Coronary artery (tissue), 2 donors: ENCODE results near the gene NASP.

ENCODE experiments used
- DNase-seq: peaks from one replicate; pipeline ENCODE4 v3.0.0-alpha.2; 2017; ENCODE audit warnings: low spot score
- H3K27ac ChIP-seq, 2 donors: fragments of 200-600 bp; sonication (generic); one replicate each; pipeline ENCODE4 v1.5.1; 2016 to 2019
- H3K4me3 ChIP-seq: fragments of 200-600 bp; sonication (generic); 2 replicates; pipeline ENCODE4 v1.5.1; 2016; ENCODE audit warnings: mild to moderate bottlenecking, moderate library complexity
- TF ChIP-seq, protein P1 (sequence below): fragments of 200-600 bp; sonication (generic); IDR thresholded peaks from one replicate; pipeline ENCODE4 v1.5.1; 2019; ENCODE audit warnings: antibody characterized with exemption

NASP gene

DNA sequence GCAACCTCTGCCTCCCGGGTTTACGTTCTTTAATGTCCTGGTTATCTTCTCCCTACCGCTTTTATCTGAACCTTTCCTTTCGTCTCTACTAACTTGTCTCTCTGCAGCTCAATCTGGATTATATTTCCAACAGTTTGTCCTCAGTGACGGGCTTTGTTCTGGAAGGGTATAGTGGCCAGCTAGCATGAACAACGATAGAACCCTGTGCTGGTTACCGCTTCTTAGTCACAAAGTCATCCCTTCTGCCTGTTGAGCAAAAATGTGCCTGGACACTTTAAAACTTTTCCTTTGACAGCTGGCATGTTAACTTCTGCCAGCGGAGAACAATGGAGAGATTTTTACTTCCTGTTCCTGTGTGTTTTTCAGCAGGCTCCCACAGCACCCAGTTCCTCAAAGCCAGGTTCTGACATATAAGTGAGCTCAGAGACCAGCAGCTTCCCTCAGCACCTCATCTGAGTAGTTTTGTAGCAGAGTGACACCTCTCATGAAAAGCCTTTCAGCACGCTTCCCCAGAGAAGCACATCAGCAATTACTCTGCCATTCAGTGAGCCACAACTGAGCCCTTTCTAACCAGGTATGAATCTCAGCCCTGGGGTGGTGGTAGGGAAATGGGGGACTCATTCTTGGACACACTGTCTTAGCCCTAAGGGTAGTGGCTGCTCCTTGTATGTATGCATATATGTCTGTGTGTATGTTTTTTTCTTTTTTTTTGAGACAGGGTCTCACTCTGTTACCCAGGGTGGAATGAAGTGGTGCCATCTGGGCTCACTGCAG, 63.6 kb downstream of the NASP start:
- no peak overlapping the region for H3K27ac ChIP-seq
- no peak overlapping the region for H3K4me3 ChIP-seq
- TF ChIP-seq, protein P1, sequence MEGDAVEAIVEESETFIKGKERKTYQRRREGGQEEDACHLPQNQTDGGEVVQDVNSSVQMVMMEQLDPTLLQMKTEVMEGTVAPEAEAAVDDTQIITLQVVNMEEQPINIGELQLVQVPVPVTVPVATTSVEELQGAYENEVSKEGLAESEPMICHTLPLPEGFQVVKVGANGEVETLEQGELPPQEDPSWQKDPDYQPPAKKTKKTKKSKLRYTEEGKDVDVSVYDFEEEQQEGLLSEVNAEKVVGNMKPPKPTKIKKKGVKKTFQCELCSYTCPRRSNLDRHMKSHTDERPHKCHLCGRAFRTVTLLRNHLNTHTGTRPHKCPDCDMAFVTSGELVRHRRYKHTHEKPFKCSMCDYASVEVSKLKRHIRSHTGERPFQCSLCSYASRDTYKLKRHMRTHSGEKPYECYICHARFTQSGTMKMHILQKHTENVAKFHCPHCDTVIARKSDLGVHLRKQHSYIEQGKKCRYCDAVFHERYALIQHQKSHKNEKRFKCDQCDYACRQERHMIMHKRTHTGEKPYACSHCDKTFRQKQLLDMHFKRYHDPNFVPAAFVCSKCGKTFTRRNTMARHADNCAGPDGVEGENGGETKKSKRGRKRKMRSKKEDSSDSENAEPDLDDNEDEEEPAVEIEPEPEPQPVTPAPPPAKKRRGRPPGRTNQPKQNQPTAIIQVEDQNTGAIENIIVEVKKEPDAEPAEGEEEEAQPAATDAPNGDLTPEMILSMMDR = no peak
- no peak for DNase-seq

DNA sequence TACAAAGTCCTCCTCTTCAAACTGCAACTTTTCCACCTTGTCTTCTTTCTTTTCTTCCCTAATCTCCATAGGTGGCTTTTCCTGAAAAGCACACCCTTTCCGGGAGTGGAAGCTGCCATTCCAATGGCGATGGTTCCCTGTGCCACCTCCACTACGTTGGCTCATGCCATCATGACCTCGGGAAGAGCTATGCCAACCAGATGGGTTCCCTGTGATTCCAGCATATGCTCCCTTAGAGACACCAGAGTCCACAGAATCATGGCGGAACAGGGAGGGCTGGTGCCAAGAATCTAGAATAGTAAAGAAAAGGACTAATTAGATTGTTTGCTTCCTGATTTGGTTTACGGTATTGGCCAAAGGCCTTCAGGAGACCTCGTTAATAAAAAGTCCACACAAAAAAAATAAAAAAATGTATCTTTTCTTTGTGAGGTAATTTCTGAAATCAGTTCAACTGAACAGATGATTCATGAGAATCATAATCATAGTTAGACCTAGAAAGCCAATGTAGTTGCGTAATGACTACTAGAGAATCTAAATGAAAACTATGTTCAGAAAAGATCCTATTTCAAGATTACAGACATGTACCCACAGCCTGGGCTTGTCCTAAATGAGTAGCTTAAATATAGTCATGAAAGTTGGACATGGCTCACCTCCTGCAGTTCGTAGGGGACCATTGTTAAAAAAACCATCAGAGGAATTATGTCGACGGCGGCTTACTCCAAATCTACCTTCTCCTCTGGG, 70.9 kb downstream of the NASP start:
- TF ChIP-seq, protein P1 = no peak
- DNase-seq = no peak
- H3K27ac ChIP-seq = no peak overlapping the region
- H3K4me3 ChIP-seq = no peak overlapping the region

DNA sequence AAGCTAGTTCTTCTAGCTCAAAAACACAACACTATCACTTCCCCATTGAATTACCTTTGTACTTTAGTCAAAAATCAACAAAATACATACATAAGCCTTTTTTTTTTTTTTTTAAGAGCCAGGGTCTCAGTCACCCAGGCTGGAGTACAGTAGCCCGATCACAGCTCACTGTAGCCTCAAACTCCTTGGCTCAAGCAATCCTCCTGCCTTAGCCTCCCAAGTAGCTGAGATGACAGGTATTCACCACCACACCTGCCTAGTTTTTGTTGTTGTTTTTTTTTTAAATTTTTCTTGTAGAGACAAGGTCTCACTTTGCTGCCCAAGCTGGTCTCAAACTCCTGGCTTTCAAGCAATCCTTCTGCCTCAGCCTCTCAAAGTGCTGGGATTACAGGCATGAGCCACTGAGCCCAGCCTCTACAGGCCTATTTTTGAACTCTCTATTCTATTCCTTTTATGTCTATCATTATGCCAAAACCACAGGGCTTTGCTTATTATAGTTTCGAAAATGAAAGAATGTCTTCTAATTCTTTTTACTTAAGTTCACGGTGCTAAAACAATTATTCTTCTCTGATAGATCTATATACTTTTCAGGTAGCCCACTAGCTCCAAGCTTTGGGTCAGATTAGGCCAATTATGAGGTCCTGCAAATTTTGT, 72.9 kb downstream of the NASP start:
- Histone ChIP-seq H3K4me3 (no peak overlapping the region), H3K27ac (no peak overlapping the region)
- DNase-seq = no peak
- TF ChIP-seq, protein P1 = no peak

DNA sequence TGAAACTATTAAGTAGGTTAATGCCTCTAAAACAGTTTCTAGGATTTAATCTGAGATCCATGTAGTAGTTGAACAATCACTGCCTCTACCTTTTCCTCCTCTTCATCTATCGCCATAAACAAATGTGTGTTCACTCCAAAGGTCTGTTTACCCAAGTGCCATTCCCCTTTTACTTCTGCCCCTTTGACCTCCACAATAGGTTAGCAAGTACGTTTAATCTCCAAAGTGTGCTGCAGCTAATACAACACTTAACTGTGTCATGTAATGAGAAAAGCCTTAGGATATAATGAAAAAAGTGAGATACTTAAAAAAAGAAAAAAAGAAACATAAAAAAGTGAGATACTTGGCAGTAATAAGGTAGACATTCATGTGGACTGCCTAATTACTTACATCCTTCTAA, 74.3 kb downstream of the NASP start:
- DNase-seq = no peak
- Histone ChIP-seq H3K4me3 (no peak overlapping the region), H3K27ac (no peak overlapping the region)
- TF ChIP-seq, protein P1 = no peak

DNA sequence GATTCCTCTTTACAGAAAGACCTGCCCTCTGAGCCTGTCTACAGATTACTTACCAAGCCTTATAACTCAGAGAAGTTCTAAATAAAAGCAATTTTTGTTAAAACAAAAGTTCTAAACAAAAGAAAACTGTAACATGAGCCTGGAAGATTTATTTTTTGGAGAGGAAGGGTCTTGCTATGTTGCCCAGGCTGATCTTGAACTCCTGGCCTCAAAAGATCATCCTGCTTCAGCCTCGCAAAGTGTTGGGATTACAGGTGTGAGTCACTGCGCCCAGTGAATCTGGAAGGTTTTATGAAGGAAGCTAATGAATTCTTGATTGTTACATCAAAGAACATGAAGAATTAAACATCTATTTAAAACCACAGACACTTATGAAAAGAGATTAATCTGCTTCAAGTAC, 75.4 kb downstream of the NASP start:
- H3K4me3 ChIP-seq = no peak overlapping the region
- TF ChIP-seq, protein P1 = no peak
- no peak overlapping the region for H3K27ac ChIP-seq
- no peak for DNase-seq

DNA sequence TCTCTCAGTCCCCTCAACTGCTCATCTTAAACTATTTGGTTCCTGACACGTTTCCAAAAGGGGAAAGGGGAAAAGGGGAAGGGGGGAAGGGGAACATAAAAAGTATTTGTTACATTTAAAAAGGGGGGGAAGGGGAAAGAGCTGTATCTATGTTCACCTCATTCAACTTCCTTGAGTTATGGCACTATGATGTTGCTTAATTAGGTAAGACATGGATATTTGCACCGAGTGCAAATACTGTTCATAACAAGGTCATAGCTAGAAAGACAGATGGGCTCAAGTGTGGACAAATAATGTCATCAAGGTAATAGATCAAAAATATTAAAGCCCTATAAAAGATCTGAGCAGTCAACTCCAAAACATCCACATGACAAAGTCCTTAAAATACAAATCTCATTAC, 76.5 kb downstream of the NASP start:
- Histone ChIP-seq H3K4me3 (no peak overlapping the region), H3K27ac (no peak overlapping the region)
- TF ChIP-seq, protein P1 = no peak
- no peak for DNase-seq
